Muscle layer of colon (tissue), 2 donors: ENCODE results near the gene ROR2.

Experiments used
- H3K27ac ChIP-seq: one replicate; pipeline ENCODE4 v1.7.0; 2013; ENCODE audit warnings: low read depth, mild to moderate bottlenecking, low read length, moderate library complexity
- H3K27me3 ChIP-seq, 2 donors: one replicate each; pipeline ENCODE4 v1.7.0; 2013; ENCODE audit warnings: low read length in 2 of 2, mild to moderate bottlenecking in 2 of 2; ENCODE audit not compliant: insufficient read depth in 2 of 2, control insufficient read depth in 1 of 2
- H3K36me3 ChIP-seq: one replicate; pipeline ENCODE4 v1.7.0; 2013; ENCODE audit warnings: mild to moderate bottlenecking, low read length; ENCODE audit not compliant: insufficient read depth
- H3K4me1 ChIP-seq: one replicate; pipeline ENCODE4 v1.7.0; 2013; ENCODE audit warnings: mild to moderate bottlenecking, low read length; ENCODE audit not compliant: insufficient read depth
- H3K4me3 ChIP-seq, 2 donors: one replicate each; pipeline ENCODE4 v1.7.0; 2013; ENCODE audit warnings: low read length in 2 of 2, low read depth in 1 of 2, mild to moderate bottlenecking in 1 of 2, moderate library complexity in 1 of 2
- H3K9ac ChIP-seq: one replicate; pipeline ENCODE4 v1.7.0; 2013; ENCODE audit warnings: low read length
- H3K9me3 ChIP-seq: one replicate; pipeline ENCODE4 v1.7.0; 2013; ENCODE audit warnings: mild to moderate bottlenecking, low read length
- donor health status: abdominal sarcoma.
- donor health status: Adenocarcinoma of cecum.

The ROR2 gene

GRCh38 chr9:91712811-91713210 is 237.2 kb downstream of the ROR2 start:
- Histone ChIP-seq H3K9ac (no peak overlapping the region), H3K4me1 (peaks cover 5% of the 10 kb centered on the region), H3K9me3 (no peaks in the 10 kb centered on the region), H3K36me3 (no peaks in the 10 kb centered on the region), H3K27ac (no peak overlapping the region), H3K4me3 (no peak overlapping the region), H3K27me3 (no peaks in the 10 kb centered on the region)

GRCh38 chr9:91711755-91712601 is 238.1 kb downstream of the ROR2 start:
- no peaks in the 10 kb centered on the region for H3K27me3 ChIP-seq
- no peaks in the 10 kb centered on the region for H3K9me3 ChIP-seq
- no peak overlapping the region for H3K9ac ChIP-seq
- peaks cover 5% of the 10 kb centered on the region for H3K4me1 ChIP-seq
- H3K4me3 ChIP-seq, result no peak overlapping the region
- H3K36me3 ChIP-seq, result no peaks in the 10 kb centered on the region
- H3K27ac ChIP-seq, result no peak overlapping the region

GRCh38 chr9:91710158-91710557 is 239.9 kb downstream of the ROR2 start:
- Histone ChIP-seq H3K4me3 (no peak overlapping the region), H3K4me1 (peaks cover 5% of the 10 kb centered on the region), H3K27me3 (no peaks in the 10 kb centered on the region), H3K27ac (no peak overlapping the region), H3K36me3 (no peaks in the 10 kb centered on the region), H3K9me3 (no peaks in the 10 kb centered on the region), H3K9ac (no peak overlapping the region)

- H3K9me3 ChIP-seq, result no peaks in the 10 kb centered on the region
- no peaks in the 10 kb centered on the region for H3K4me1 ChIP-seq
- no peak overlapping the region for H3K9ac ChIP-seq
- H3K27ac ChIP-seq, result no peak overlapping the region
- no peaks in the 10 kb centered on the region for H3K36me3 ChIP-seq
- no peak overlapping the region for H3K4me3 ChIP-seq
- H3K27me3 ChIP-seq, result no peaks in the 10 kb centered on the region
These were observed 244.6 kb downstream of the ROR2 start for GRCh38 chr9:91705386-91705785.

- Histone ChIP-seq H3K4me3 (no peak overlapping the region), H3K27me3 (no peaks in the 10 kb centered on the region), H3K9ac (no peak overlapping the region), H3K4me1 (no peaks in the 10 kb centered on the region), H3K9me3 (no peaks in the 10 kb centered on the region), H3K36me3 (no peaks in the 10 kb centered on the region), H3K27ac (no peak overlapping the region)
These were observed 249.6 kb downstream of the ROR2 start for GRCh38 chr9:91700475-91700874.

GRCh38 chr9:91698266-91698665 is 251.8 kb downstream of the ROR2 start:
- H3K36me3 ChIP-seq, result no peaks in the 10 kb centered on the region
- no peak overlapping the region for H3K27ac ChIP-seq

GRCh38 chr9:91697201-91697600 is 252.8 kb downstream of the ROR2 start:
- Histone ChIP-seq H3K4me3 (no peak overlapping the region), H3K27ac (no peak overlapping the region), H3K4me1 (no peaks in the 10 kb centered on the region), H3K27me3 (no peaks in the 10 kb centered on the region), H3K9me3 (no peaks in the 10 kb centered on the region), H3K36me3 (no peaks in the 10 kb centered on the region), H3K9ac (no peak overlapping the region)

More at GRCh38 chr9:91698266-91698665, 251.8 kb downstream of the ROR2 start:
- H3K27me3 ChIP-seq, result no peaks in the 10 kb centered on the region
- no peak overlapping the region for H3K9ac ChIP-seq
- no peaks in the 10 kb centered on the region for H3K9me3 ChIP-seq
- no peak overlapping the region for H3K4me3 ChIP-seq
- H3K4me1 ChIP-seq, result no peaks in the 10 kb centered on the region

GRCh38 chr9:91694081-91694870 is 255.8 kb downstream of the ROR2 start:
- Histone ChIP-seq H3K27me3 (no peaks in the 10 kb centered on the region), H3K36me3 (no peaks in the 10 kb centered on the region), H3K9me3 (no peaks in the 10 kb centered on the region), H3K4me3 (no peak overlapping the region), H3K9ac (no peak overlapping the region), H3K4me1 (peaks cover 8% of the 10 kb centered on the region), H3K27ac (no peak overlapping the region)

GRCh38 chr9:91693226-91693625 is 256.8 kb downstream of the ROR2 start:
- H3K27ac ChIP-seq, result no peak overlapping the region
- H3K36me3 ChIP-seq, result no peaks in the 10 kb centered on the region
- H3K9ac ChIP-seq, result no peak overlapping the region
- no peak overlapping the region for H3K4me3 ChIP-seq
- no peaks in the 10 kb centered on the region for H3K9me3 ChIP-seq
- H3K4me1 ChIP-seq, result peaks cover 8% of the 10 kb centered on the region
- H3K27me3 ChIP-seq, result no peaks in the 10 kb centered on the region

- Histone ChIP-seq H3K4me1 (peaks cover 8% of the 10 kb centered on the region), H3K27me3 (no peaks in the 10 kb centered on the region), H3K27ac (peak overlapping the region; percentile 13)
These were observed 259.3 kb downstream of the ROR2 start for GRCh38 chr9:91690540-91691249.

GRCh38 chr9:91689006-91689405 is 261.0 kb downstream of the ROR2 start:
- Histone ChIP-seq H3K4me1 (peaks cover 8% of the 10 kb centered on the region), H3K27me3 (no peaks in the 10 kb centered on the region), H3K36me3 (no peaks in the 10 kb centered on the region), H3K9me3 (no peaks in the 10 kb centered on the region), H3K9ac (no peak overlapping the region), H3K4me3 (no peak overlapping the region), H3K27ac (no peak overlapping the region)

More at GRCh38 chr9:91690540-91691249, 259.3 kb downstream of the ROR2 start:
- Histone ChIP-seq H3K4me3 (no peak overlapping the region), H3K9ac (no peak overlapping the region), H3K9me3 (no peaks in the 10 kb centered on the region), H3K36me3 (no peaks in the 10 kb centered on the region)
